HEK293 (cell line): ENCODE measurements around the gene ALOX12.

Experiments used
- CTCF ChIA-PET: fragments of 350-600 bp; formaldehyde crosslinking; extraction: SDS; loops from one replicate; lab custom pipeline; 2021; ENCODE audit warnings: antibody characterized with exemption; lab: Yijun Ruan, JAX
- POLR2A ChIA-PET: fragments of 300-600 bp; formaldehyde crosslinking; extraction: SDS; loops from one replicate; lab custom pipeline; 2020; ENCODE audit warnings: antibody characterized with exemption, inconsistent platforms; lab: Yijun Ruan, JAX
- H3K27ac ChIP-seq: fragments of 200-500 bp; sonication (Bioruptor generic); 2 replicates; pipeline ENCODE4 v1.5.1; 2014; ENCODE audit warnings: low read depth, low read length, control low read depth, inconsistent platforms; ENCODE audit errors: extremely low read depth
- H3K36me3 ChIP-seq, 2 experiments: fragments of 200-500 bp in 1 of 2; sonication (Bioruptor generic) in 1 of 2; 1 replicate in 1 of 2; 2 replicates in 1 of 2; pipeline ENCODE4 v1.5.1; 2014 to 2017; ENCODE audit warnings: inconsistent platforms in 2 of 2, low read length in 2 of 2; ENCODE audit not compliant: control insufficient read depth in 2 of 2, insufficient read depth in 1 of 2
- H3K4me1 ChIP-seq: fragments of 200-500 bp; sonication (Bioruptor generic); 2 replicates; pipeline ENCODE4 v1.5.1; 2014; ENCODE audit warnings: mild to moderate bottlenecking, low read length, inconsistent platforms; ENCODE audit not compliant: control insufficient read depth, insufficient read depth
- H3K4me3 ChIP-seq: 2 replicates; pipeline ENCODE4 v1.5.1; 2011; ENCODE audit warnings: low read depth, mild to moderate bottlenecking, control low read depth, low read length, moderate library complexity
- H3K9me3 ChIP-seq: fragments of 200-500 bp; sonication (Bioruptor generic); 2 replicates; pipeline ENCODE4 v1.5.1; 2014; ENCODE audit warnings: low read depth, low read length, inconsistent platforms; ENCODE audit not compliant: control insufficient read depth, insufficient read depth
- CTCF ChIP-seq: fragments of 450-650 bp; formaldehyde crosslinking; IDR thresholded peaks from 2 replicates; pipeline ENCODE4 v1.5.1; 2016; ENCODE audit warnings: missing biosample characterization, missing genetic modification characterization
- OSR2 ChIP-seq: fragments of 450-650 bp; formaldehyde crosslinking; IDR thresholded peaks from 2 replicates; pipeline ENCODE4 v1.5.1; 2016; ENCODE audit warnings: missing biosample characterization, missing genetic modification characterization
- REPIN1 ChIP-seq: fragments of 450-650 bp; formaldehyde crosslinking; IDR thresholded peaks from 2 replicates; pipeline ENCODE4 v1.5.1; 2017; ENCODE audit warnings: missing biosample characterization, missing genetic modification characterization, low read depth
- ZNF23 ChIP-seq: fragments of 450-650 bp; formaldehyde crosslinking; IDR thresholded peaks from 2 replicates; pipeline ENCODE4 v1.5.1; 2016; ENCODE audit warnings: missing biosample characterization, missing genetic modification characterization, borderline replicate concordance
- ZNF366 ChIP-seq: fragments of 450-650 bp; formaldehyde crosslinking; conservative IDR thresholded peaks from 2 replicates; pipeline ENCODE4 v1.5.1; 2016; ENCODE audit warnings: missing biosample characterization, missing genetic modification characterization
- ZNF558 ChIP-seq: fragments of 450-650 bp; formaldehyde crosslinking; IDR thresholded peaks from 2 replicates; pipeline ENCODE4 v1.5.1; 2016; ENCODE audit warnings: missing biosample characterization, missing genetic modification characterization
- ZNF768 ChIP-seq: fragments of 450-650 bp; formaldehyde crosslinking; IDR thresholded peaks from 2 replicates; pipeline ENCODE4 v1.5.1; 2018; ENCODE audit warnings: missing biosample characterization, mild to moderate bottlenecking, missing genetic modification characterization
- ZNF777 ChIP-seq: fragments of 450-650 bp; formaldehyde crosslinking; IDR thresholded peaks from 2 replicates; pipeline ENCODE4 v1.5.1; 2017; ENCODE audit warnings: missing biosample characterization, missing genetic modification characterization, borderline replicate concordance
- ZSCAN16 ChIP-seq: fragments of 450-650 bp; formaldehyde crosslinking; IDR thresholded peaks from 2 replicates; pipeline ENCODE4 v1.5.1; 2016; ENCODE audit warnings: missing biosample characterization, missing genetic modification characterization
- TF ChIP-seq, protein P1 (sequence below): fragments of 450-650 bp; formaldehyde crosslinking; IDR thresholded peaks from 2 replicates; pipeline ENCODE4 v1.5.1; 2016; ENCODE audit warnings: missing biosample characterization, missing genetic modification characterization
- TF ChIP-seq, protein P2 (sequence below): fragments of 450-650 bp; formaldehyde crosslinking; IDR thresholded peaks from 2 replicates; pipeline ENCODE4 v1.5.1; 2017; ENCODE audit warnings: missing biosample characterization, missing genetic modification characterization

ALOX12 gene

DNA sequence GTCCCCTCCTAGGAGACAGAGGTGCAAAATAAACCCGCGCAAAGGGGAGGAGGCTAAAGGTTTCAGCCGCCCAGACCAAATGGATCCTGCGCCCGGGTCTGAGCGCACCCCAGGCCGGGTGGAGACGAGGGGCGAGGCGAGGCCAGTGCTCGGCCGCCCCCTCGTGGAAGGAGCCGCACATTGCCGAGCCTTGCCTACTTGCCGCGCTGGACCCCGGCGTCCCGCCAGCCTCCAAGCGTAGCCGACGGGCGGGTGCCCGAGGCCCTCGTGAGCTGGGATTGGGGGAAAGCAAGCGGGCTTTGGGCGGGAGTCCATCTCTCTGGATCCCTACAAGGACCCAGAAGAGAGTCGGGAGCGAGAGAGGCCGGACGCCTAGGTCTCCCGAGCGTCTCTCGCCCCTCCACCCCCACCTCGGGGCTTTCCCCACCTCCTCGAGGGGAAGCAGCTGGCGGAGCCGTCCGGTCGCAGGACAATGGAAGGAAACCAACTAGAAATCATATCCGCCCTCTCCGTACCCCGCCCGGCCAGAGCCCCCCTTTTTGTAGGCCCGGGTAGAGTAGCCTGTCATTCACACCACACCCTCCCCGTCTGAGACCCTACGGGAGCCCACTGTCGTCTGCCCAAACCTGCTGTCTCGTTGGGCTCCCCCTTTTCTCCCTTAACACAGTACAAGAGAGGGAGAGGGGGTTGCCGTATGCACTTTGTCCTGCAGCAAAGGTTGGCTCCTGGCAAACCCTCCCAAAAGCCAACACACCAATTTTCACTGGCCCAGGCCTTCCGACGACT lies 26.3 kb downstream of the ALOX12 start (continued):
- TF ChIP-seq, protein P1, sequence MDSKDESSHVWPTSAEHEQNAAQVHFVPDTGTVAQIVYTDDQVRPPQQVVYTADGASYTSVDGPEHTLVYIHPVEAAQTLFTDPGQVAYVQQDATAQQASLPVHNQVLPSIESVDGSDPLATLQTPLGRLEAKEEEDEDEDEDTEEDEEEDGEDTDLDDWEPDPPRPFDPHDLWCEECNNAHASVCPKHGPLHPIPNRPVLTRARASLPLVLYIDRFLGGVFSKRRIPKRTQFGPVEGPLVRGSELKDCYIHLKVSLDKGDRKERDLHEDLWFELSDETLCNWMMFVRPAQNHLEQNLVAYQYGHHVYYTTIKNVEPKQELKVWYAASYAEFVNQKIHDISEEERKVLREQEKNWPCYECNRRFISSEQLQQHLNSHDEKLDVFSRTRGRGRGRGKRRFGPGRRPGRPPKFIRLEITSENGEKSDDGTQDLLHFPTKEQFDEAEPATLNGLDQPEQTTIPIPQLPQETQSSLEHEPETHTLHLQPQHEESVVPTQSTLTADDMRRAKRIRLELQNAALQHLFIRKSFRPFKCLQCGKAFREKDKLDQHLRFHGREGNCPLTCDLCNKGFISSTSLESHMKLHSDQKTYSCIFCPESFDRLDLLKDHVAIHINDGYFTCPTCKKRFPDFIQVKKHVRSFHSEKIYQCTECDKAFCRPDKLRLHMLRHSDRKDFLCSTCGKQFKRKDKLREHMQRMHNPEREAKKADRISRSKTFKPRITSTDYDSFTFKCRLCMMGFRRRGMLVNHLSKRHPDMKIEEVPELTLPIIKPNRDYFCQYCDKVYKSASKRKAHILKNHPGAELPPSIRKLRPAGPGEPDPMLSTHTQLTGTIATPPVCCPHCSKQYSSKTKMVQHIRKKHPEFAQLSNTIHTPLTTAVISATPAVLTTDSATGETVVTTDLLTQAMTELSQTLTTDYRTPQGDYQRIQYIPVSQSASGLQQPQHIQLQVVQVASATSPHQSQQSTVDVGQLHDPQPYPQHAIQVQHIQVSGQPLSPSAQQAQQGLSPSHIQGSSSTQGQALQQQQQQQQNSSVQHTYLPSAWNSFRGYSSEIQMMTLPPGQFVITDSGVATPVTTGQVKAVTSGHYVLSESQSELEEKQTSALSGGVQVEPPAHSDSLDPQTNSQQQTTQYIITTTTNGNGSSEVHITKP (tag by site-specific recombination), result peak; percentile 27; the same call in 1 of the 2 replicates
- TF ChIP-seq ZNF558 (tag by site-specific recombination), result no peak
- no peak for TF ChIP-seq REPIN1 (tag by site-specific recombination)
- peak; percentile 90 for TF ChIP-seq CTCF (tag by site-specific recombination)
- TF ChIP-seq, all 188 proteins: peak for 22

GRCh38 chr17:7022781-7023571 lies 27.1 kb downstream of the ALOX12 start, which contains the start of gene BCL6B:
Gene BCL6B, plus strand, starts transcription at chr17:7023050. Its CDS starts 622 bp downstream, at chr17:7023672.
- no peak for TF ChIP-seq ZNF23 (tag by site-specific recombination)
- TF ChIP-seq, protein P2, sequence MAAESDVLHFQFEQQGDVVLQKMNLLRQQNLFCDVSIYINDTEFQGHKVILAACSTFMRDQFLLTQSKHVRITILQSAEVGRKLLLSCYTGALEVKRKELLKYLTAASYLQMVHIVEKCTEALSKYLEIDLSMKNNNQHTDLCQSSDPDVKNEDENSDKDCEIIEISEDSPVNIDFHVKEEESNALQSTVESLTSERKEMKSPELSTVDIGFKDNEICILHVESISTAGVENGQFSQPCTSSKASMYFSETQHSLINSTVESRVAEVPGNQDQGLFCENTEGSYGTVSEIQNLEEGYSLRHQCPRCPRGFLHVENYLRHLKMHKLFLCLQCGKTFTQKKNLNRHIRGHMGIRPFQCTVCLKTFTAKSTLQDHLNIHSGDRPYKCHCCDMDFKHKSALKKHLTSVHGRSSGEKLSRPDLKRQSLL (tag by site-specific recombination), result no peak
- no peak for TF ChIP-seq ZSCAN16 (tag by site-specific recombination)
- no peak for TF ChIP-seq ZNF777 (tag by site-specific recombination)
- no peak for TF ChIP-seq ZNF768 (tag by site-specific recombination)
- TF ChIP-seq ZNF366 (tag by site-specific recombination), result no peak
- no peak for TF ChIP-seq OSR2 (tag by site-specific recombination)
- H3K4me3 ChIP-seq, result no peak within 1 kb of the TSS
- H3K27ac ChIP-seq, result no peak within 1 kb of the TSS
- H3K9me3 ChIP-seq, result no peaks in the 10 kb centered on the region
- no peaks in the 10 kb centered on the region for H3K36me3 ChIP-seq
- ChIA-PET POLR2A (interaction anchor here (0.7 to 1.6 kb wide), 2 partner anchors 12 to 627 kb away, joined by 3 to 5 read pairs; partner anchors contain the start of gene SLC16A13), CTCF (interaction anchor here (0.7 to 3.1 kb wide), 10 partner anchors 9 to 425 kb away, joined by 3 to 35 read pairs (median 13); partner anchors contain the start of gene SLC16A13)
- H3K4me1 ChIP-seq, result peaks cover 3% of the 10 kb centered on the region; the same call in 1 of the 2 replicates
